SU-DHL-6 (cell line): ENCODE results near the gene OR1L6.

Experiments
- EZH2phosphoT487 ChIP-seq: fragments of 200-600 bp; sonication (generic), shearing (Covaris generic); conservative IDR thresholded peaks from 2 replicates; pipeline ENCODE4 v1.6.1; 2018; ENCODE audit warnings: mild to moderate bottlenecking, antibody characterized with exemption, low read length, moderate library complexity, mixed read lengths
- TF ChIP-seq, protein P1 (sequence below): fragments of 200-600 bp; sonication (generic); IDR thresholded peaks from one replicate; pipeline ENCODE4 v1.5.1; 2017; ENCODE audit warnings: antibody characterized with exemption, mild to moderate bottlenecking, low read length, moderate library complexity; ENCODE audit not compliant: insufficient read depth, poor library complexity, severe bottlenecking

DNA sequence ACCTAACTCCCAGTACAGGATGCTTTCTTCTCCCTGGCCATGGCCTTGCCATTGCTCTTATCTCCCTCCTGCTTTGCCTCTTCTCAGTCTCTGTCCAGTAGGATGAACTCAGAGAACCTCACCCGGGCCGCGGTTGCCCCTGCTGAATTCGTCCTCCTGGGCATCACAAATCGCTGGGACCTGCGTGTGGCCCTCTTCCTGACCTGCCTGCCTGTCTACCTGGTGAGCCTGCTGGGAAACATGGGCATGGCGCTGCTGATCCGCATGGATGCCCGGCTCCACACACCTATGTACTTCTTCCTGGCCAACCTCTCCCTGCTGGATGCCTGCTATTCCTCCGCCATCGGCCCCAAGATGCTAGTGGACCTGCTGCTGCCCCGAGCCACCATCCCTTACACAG is 46.7 kb downstream of the OR1L6 start, which contains the start of gene OR5C1:
- TF ChIP-seq, protein P1, sequence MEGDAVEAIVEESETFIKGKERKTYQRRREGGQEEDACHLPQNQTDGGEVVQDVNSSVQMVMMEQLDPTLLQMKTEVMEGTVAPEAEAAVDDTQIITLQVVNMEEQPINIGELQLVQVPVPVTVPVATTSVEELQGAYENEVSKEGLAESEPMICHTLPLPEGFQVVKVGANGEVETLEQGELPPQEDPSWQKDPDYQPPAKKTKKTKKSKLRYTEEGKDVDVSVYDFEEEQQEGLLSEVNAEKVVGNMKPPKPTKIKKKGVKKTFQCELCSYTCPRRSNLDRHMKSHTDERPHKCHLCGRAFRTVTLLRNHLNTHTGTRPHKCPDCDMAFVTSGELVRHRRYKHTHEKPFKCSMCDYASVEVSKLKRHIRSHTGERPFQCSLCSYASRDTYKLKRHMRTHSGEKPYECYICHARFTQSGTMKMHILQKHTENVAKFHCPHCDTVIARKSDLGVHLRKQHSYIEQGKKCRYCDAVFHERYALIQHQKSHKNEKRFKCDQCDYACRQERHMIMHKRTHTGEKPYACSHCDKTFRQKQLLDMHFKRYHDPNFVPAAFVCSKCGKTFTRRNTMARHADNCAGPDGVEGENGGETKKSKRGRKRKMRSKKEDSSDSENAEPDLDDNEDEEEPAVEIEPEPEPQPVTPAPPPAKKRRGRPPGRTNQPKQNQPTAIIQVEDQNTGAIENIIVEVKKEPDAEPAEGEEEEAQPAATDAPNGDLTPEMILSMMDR = no peak
- no peak for TF ChIP-seq EZH2phosphoT487
